Ammon's horn (tissue), 1 donor: ENCODE data around the gene LARP4B.
A peak's percentile ranks its signal among the peaks of the same experiment; 100 is the strongest.
"Not testable (repeated sequence)": the region's sequence is repeated elsewhere in the genome, so short reads cannot be mapped to it uniquely, and the experiment has no call there.

Experiments
- DNase-seq: peaks from one replicate; pipeline ENCODE4 v3.0.0-alpha.2; 2016; ENCODE audit warnings: low spot score

LARP4B gene

DNA sequence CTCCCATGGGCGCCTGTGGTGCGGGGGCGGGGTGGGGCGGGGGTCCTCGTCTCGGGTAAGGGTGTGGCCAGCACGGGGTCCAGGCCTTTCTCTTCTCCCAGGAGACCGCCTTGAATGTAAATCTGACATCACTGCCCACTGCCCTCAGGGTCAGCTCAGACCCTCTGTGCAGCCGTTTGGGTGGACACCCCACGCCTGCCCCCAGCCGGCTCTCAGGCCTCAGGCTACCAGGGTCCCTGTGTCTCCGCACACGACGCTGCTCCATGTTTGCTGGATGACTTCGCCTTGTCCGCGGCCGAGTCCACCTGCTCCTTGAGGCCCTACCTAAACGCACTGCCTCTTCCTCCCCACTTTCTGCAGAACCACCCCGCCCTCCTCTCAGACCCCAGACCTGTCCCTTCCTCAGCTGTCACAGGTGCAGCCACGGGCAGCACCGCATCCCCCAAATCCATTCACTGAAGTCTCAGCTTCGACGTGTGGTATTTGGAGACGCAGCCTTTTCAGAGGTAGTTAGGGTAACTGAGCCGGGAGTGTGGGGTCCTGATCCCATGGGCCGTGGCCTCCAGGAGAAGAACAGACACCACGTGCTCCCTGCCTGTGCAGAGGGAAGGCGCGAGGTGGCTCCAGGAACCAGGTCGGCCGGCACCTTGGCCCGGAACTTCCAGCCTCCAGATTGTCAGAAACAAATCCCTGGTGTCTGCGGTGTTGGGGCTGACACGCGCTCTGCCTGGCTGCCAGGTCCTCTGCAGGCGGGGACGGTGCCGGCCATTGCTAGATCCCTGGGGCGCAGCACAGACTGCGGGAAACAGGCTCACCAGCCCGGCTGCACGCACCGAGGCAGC lies 144.7 kb downstream of the LARP4B start:
- no peak for DNase-seq

DNA sequence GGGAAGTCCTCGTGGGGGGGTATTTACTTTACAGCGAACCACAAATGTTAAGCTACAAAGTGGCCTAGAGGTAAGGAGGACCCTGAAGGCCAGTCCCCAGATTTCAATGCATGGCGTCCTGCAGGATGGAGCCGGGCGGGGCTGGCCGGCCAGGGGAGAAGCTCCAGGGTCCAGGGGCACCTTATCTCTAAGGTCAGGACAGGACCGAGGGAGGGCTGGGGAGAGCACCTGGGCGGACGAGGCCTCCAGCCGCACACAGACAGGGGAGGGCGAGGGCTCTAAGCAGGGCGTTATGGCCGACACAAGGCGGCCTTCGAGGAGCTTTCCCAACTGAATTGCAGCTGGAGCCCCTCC lies 145.7 kb downstream of the LARP4B start:
- DNase-seq: no peak

DNA sequence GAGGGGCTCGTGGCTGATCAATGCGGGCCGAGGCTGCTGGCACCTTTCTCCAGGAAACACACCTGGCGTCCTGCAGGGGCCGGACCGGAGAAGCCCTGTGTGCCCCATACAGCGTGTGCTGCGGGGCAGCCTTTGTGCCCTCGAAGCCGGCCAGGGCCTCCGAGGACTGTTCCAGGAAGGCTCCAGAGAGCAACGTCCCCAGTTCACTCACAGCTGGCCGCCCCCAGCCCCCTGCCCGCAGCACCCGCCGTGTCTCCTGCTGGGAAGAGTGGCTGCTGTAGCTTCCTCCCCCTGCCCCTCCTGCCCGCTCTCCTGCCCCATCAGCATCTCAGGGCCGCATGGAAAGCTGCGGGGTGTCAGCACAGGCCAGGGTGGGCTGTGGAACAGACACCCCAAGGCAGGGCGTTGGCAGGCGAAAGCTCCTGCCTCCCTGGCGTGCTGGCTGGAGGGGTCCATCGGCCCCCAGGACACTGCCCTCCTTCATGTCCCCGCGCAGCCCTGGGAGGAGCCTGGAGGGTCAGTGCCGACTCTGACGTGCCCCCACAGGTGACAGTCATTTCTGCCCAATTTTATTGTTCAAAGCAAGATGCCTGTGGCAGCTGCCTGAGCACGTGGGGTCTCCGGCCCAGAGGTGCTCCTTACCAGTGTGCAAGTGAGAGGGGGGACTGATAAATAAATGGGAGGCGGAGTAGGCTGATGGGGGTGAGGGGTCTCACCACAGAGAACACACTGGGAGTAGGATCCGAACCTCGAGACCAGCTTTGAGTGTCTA lies 146.2 kb downstream of the LARP4B start:
- no peak for DNase-seq

DNA sequence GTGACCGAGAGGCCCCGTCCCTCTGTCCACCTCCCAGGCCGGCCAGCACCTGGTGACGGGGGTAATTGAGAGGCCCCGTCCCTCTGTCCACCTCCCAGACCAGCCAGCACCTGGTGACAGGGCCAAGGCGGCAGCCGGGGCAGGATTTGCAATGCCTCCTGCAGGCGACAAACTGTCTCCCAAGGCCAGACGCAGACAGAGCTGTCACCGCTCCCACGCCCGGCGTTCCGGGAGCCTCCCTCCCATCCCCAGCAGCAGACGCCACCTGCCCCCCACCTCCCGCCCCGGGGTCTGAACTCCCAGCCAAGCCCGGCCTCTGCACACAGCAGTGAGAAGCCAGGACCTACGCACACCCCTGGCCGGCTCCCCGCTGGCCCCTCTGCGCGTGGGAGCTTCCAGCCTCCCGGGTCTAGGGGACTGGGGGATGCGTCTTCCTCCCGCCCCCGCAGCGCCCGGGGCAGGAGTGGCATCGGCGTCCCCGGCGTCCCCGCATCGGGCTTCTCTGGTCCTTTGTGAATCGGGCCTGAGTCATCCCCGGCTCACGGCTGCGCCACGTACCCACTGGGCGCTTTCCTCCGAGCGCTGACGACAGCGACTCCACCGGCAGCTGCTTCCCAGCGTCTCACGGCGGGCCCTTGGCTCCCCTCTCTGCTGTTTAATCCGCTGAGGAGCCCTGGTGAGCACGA lies 147.0 kb downstream of the LARP4B start:
- DNase-seq: peak; percentile 74

DNA sequence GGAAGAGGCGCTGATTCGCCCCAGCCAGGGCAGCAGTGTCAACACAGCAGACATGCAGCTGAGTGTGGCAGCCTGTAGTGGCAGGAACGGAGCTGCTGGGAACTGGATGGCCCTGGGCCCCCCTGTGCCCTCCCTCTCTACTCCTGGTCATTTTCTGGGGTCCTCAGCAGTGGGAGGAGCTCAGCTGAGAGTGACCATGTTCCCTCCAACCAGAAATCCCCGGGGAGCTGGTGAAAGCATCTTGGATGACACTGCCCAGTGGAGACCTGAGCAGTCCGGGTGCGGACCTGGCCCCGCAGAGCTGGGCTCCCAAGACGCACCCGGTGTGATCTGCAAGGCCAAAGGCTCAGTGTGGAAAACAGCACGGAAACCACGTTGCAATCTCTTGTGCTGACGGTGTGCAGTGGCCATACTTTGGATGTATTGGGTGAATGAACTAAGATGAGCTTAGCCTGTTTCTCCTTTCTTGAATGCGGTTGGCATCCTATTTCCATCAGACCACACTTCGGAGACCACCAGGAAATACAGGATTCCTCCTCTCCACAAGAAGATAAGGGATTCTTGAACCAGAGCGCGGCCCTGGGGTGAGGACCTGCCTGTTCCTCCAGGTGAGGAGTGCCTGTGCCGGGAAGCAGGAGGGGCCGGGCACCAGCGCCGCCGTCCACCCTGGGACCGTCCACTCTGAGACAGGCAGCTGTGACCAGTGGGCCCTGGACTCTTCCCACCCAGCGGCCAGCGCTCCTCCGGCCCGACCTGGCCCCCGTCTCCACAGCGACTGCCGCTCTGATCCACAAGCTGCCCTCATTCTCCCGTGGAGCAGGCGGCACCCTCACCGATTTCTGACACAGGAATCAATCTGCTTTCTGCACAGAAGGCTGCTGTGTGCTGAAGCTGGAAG lies 148.5 kb downstream of the LARP4B start:
- no peak for DNase-seq

DNA sequence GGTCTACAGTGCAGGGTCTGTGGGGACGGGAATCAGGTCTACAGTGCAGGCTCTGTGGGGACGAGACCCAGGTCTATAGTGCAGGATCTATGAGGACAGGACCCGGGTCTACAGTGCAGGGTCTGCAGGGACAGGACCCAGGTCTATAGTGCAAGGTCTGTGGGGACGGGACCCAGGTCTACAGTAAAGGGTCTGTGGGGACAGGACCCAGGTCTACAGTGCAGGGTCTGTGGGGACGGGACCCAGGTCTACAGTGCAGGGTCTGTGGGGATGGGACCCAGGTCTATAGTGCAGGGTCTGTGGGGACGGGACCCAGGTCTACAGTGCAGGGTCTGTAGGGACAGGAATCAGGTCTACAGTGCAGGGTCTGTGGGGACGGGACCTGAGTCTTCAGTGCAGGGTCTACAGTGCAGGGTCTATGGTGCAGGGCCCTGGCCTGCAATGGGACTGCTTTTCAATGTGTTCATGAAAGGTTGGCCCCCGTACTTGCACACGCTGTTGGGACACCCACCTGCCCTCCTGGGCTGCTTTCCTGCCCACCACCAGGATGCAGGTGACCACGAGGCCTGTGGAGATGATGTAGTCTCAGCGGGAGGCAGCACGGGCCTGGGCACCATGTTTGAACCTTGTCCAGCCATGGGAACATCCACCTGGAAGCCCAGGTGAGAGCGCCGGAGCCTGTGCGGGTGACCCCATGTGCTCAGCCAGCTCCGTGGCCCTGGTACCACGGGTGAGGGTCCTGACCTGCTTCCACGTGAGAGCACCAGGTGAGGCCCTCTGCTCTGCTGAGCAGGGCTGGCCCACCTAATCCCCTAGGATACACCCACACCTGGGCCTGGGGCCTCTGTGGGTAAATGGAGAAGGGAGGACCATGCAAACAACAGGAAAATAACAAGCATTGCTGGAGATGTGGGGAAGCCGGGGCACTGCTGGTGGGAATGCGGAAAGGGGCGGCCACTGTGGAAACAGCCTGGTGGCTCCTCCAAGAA lies 150.7 kb downstream of the LARP4B start:
- no peak for DNase-seq

DNA sequence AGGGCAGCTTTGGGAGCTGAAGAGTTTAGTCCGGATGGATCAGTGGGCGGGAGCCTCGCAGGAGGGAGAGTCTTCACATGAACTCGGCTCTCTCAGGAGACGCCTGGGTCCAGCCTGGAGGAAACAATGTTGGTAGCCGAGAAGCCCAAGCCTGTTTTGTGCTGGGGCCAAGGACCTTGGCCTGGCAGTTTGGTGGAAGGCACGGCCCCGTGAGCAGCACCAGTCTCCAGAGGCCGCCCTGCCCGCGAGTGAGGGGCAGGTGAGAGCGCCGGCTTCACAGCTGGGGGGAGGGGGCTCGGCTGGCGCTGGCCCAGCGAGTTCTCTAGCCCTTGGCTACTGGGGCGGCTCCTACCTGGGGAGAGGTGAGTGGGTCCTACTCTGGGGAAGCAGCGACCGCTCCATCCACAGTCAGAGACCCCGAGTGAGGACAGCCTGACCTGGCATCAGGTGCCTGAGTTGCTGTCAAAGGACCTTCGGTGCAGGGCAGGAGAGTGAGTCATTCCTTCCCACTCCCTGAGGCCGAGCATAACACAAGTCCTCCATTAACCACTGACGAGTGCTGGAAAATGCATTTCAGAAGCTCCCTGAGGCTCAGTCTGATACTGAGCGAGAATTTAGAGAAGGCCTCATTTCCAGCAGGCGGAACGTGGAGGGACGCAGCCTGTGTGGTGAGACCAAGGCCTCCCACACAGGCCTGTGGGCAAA lies 152.7 kb downstream of the LARP4B start:
- DNase-seq: no peak

DNA sequence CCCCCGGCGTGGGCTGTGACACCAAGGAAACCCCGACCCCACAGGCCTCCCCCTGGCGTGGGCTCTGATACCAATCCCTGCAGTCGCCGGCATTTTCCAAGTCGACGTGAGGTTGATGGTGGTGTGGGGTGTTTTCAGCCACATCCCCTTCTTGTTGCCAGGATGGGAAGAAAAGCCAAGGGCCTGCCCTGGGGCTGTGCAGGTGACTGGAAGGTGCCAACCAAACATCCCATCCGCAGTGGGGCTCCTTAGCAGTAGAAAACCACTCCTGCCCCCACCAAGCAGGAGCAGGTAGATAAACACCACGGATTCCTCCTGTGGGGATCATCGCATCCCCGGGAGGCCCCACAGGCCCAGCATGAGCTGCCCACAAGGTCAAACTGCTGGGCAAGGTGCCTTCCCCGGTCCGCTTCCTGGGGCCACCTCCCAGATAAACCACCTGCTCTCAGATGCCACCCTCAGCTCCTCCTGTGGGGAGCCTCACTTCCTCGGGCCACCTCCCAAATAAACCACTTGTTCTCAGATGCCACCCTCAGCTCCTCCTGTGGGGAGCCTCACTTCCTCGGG lies 153.5 kb downstream of the LARP4B start:
- DNase-seq: no peak

DNA sequence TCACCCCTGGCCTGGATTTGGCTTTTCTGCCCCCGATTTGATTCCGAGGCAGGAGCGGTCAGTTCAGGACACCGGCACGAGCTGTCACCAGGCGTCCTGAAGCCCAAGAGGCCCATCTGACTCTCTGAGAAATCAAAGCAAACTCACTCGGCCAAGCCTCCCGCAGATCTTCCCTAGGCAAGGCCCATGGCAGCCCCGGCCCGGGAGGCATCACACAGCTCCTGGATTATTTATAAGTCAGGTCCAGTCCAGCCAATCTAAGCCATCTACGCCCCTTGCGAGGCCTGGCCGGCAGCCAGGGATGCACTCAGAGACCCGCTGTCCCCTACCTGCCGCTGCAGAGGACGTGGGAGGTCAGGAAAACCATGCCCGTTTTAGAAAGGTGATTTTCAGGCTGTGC lies 154.7 kb downstream of the LARP4B start:
- DNase-seq: no peak

DNA sequence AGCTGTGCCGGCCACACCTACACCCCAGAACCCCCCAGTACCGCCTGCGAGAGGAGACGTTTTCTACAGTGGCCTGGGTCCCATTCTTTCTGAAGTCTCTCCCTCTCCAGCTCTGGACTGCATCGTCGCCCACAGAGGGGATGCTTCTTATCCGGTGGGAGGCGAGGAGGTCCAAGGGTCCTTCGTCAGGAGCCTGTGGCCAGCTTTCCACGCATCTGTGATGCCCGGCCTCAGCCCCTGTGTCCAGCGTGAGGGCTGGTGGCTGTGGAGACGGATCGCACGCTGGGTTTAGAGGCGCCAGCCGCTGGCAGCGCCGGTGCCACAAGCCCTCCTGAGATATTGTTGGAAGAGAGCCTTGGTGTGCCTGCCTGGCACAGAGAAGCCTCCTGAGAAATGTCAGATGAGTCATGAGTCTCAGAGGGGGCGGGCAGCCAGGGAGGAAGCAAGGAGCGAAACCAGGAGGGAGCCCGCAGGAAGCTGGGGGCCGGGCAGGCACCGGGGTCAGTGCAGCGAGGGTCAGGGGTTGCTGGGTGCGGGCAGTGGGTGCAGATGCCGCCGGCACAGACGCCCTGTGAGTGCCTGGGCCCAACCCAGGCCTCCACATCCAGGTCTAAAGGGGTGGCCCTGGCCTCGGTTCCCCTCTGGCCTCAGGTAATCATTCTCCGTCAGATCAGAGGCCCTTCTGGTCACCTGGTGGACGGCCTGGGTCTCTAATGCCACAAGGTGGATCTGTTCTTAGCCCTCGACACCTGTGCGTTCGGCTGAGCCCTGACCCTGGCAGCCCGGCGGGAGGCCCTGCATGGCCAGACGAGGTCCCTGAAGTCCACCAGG lies 156.0 kb downstream of the LARP4B start:
- DNase-seq: no peak

DNA sequence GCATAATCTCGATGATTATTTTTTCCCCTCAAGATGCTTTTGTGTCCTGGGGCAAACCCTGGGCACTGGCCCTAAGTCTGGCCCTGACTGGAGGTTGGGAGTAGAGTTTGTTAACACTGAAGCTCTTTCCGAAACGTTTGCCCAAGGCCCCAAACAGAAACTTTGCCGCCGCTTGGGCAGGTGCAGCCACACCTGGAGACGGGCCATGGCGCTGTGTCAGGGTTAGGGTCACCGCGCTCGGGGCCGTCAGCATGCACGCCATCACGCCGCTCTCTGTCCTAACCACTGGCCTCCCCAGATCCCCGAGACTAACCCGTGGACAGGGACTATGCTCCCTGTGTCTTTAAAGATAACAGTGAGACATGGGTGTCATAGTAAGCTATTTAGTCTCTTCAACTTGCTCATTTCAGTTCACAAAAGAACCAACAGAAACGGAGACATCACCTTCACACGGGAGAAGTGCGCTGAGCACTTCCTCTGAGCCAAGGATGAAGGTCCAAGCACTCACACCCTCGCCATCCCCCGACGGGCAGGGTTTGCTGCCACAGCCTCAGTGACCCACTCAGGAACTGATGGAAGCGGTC lies 156.8 kb downstream of the LARP4B start:
- no peak for DNase-seq

DNA sequence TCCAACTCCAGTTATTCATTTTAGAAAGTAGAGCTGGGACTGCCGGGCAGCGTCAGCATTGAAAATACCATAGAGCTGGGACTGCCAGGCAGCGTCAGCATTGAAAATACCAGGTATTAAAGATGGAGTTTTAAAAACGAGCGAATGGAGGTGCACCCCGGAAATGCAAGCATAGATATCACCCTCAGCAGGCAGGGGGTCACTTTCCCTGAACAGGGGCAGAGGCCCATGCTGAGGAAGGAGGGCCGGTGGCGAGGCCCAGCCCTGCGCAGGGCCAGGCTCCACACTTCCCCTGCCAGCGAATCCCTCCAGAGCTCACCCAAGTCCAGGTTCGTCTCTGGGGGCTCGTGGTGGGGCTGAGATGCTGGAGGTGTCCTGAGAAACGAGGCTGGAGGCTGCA lies 157.3 kb downstream of the LARP4B start:
- no peak for DNase-seq

DNA sequence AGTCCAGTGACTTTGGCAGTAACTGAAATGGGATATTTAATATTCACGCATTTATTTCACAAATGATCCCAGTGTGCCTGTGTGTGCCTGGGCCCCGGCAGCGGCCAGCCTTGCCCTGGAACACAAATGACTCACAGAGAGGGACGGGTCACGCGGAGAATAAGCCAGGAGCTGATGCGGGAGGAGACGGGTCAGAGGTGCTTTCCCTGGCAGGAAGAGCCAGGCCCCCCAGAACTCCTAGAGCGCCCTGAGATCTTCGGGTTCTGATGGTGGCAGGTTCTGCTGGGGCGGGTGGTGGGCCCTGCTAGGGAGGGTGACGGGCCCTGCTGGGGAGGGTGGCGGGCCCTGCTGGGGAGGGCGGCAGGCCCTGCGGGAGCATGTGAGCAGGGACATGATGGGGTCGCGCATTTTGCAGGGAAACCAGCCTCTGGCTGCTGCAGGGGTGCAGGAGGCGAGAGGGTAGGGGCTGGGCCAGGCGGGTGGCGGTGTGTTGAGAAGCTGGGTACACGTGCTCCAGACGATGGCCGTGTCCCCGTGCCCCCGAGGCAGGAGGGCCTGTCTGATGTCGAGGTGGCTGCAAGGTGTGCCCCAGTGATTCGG lies 157.8 kb downstream of the LARP4B start:
- no peak for DNase-seq

DNA sequence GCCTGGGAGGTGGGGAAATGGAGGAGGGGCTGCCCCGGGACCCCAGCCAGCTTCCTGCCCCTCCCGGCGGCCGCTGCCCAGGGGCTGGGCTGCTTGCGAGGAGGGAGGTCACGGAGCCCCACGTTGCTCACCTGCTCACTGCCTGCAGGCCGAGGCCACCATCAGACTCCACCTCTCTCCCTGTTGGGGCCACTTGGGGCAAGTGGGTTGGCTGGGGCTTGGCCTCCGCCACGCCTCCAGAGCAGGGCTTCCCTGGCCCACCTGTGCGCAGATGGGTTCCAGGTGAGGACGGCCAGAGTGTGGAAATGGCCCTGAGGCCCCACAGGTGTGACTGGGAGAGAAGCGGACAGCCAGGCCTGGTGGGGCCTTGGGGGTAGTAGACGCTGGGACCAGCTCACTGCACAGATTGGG lies 159.3 kb downstream of the LARP4B start:
- no peak for DNase-seq

DNA sequence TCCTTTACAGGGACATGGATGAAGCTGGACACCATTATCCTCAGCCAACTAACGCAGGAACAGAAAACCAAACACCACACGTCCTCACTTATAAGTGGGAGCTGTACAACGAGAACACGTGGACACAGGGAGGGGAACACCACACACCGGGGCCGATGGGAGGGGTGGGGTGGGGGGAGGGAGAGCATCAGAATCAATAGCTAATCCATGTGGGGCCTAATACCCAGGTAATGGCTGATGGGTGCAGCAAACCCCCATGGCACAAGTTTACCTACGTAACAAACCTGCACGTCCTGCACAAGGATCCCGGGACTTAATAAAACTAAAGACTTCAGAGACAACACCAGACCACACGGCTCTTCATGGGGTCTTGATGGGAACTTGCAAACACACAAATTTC lies 159.9 kb downstream of the LARP4B start:
- DNase-seq: no peak

DNA sequence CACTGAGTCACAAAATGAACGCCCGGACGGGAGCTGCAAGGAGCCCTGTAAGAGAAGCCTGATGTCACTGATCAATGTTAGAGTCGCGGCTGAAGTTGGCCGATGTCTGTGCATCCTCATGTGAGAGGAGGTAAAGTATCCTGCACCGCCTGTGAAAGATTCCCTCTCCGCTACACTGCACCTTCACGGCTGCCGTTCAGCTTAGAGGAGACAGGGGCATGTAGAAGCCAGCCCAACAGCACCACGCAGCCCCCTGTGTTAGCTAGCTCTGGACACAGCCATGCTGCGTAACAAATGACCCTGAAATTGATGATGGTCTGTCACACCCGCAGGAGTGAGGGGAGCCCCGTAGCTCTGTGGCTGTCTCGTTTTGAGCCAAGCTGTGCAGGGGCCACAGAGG lies 160.5 kb downstream of the LARP4B start:
- DNase-seq: no peak

DNA sequence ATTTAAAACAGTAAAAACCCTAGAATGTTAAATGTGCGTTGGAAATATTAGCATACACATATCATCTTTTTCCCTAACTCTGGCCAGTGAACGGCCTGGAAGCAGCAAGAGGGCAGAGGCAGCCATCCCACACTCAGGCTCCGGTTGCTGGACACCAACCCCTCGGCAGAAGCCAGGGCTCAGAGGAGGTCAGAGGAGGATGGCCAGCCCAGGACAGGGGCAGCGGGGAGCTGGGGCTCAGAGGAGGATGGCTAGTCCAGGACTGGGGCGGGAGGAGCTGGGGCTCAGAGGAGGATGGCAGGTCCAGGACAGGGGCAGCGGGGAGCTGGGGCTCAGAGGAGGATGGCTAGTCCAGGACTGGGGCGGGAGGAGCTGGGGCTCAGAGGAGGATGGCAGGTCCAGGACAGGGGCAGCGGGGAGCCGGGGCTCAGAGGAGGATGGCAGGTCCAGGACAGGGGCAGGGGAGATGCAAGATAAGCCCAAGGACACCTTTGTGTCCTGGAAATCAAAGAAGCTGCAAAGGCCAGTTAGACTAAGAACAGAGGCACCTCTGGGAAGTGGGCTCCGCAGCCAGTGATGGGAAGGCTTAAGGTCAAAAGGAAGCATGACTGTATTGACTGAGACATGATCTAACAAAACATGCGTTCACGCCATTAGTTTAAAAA lies 161.3 kb downstream of the LARP4B start:
- DNase-seq: not testable (repeated sequence)
